NT2/D1 (cell line): ENCODE measurements around the gene MASP1.

ENCODE experiments used
- DNase-seq: peaks from one replicate; pipeline ENCODE4 v3.0.0-alpha.2; 2011; ENCODE audit warnings: low read depth, low spot score
- H3K27me3 ChIP-seq: 2 replicates; pipeline ENCODE4 v1.6.0; 2011; ENCODE audit warnings: mild to moderate bottlenecking; ENCODE audit not compliant: insufficient read length, insufficient read depth
- H3K36me3 ChIP-seq: 2 replicates; pipeline ENCODE4 v1.6.1; 2011; ENCODE audit warnings: mild to moderate bottlenecking, low read length, mixed read lengths; ENCODE audit not compliant: insufficient read depth, insufficient read length
- H3K4me1 ChIP-seq: 2 replicates; pipeline ENCODE4 v1.5.1; 2011; ENCODE audit not compliant: insufficient read depth, insufficient read length
- H3K4me3 ChIP-seq: 2 replicates; pipeline ENCODE4 v1.5.1; 2011; ENCODE audit warnings: low read depth; ENCODE audit not compliant: insufficient read length
- H3K9ac ChIP-seq: 2 replicates; pipeline ENCODE4 v1.6.0; 2011; ENCODE audit warnings: low read depth; ENCODE audit not compliant: insufficient read length
- H3K9me3 ChIP-seq: 2 replicates; pipeline ENCODE4 v1.5.1; 2011; ENCODE audit warnings: mild to moderate bottlenecking, low read length; ENCODE audit not compliant: insufficient read depth
- SUZ12 ChIP-seq: IDR thresholded peaks from 2 replicates; pipeline ENCODE4 v1.6.1; 2011; ENCODE audit not compliant: insufficient read length, insufficient read depth; ENCODE audit errors: extremely low read depth
- YY1 ChIP-seq: IDR thresholded peaks from 2 replicates; pipeline ENCODE4 v1.6.1; 2011; ENCODE audit not compliant: insufficient read length, insufficient read depth
- ZNF274 ChIP-seq: IDR thresholded peaks from 2 replicates; pipeline ENCODE4 v1.6.1; 2011; ENCODE audit warnings: mild to moderate bottlenecking, low read depth, low read length

Gene MASP1

GRCh38 chr3:187323091-187323490, 31.6 kb upstream of the MASP1 start:
- no peaks in the 10 kb centered on the region for H3K4me1 ChIP-seq
- no peaks in the 10 kb centered on the region for H3K27me3 ChIP-seq

DNA sequence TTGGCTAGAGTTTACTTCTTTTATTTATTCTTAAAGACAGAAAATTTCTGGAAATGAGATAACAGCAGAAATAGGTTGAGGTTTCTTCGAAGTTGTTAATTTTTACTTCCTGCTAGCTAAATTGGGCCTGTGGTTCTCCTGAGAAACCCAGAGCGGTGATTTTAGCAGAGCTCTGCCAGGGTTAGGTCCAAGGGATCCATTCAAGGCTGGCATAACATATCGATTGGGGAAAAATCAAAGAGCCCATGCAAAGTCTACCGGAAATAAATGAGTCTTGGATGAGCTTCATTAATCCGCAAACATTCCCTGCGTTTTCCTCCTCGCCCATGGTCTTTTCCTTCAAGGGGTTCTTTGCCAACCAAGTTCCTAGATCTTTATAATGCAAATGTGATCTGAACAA, 30.8 kb upstream of the MASP1 start:
- no peaks in the 10 kb centered on the region for H3K36me3 ChIP-seq
- no peak for DNase-seq
- no peak overlapping the region for H3K9ac ChIP-seq
- no peak for TF ChIP-seq SUZ12
- no peak for TF ChIP-seq YY1
- TF ChIP-seq ZNF274 = no peak
- no peaks in the 10 kb centered on the region for H3K4me1 ChIP-seq
- H3K9me3 ChIP-seq = no peaks in the 10 kb centered on the region
- no peaks in the 10 kb centered on the region for H3K27me3 ChIP-seq
- no peak overlapping the region for H3K4me3 ChIP-seq

More at GRCh38 chr3:187323091-187323490, 31.6 kb upstream of the MASP1 start:
- Histone ChIP-seq H3K9ac (no peak overlapping the region), H3K36me3 (no peaks in the 10 kb centered on the region), H3K9me3 (no peaks in the 10 kb centered on the region), H3K4me3 (no peak overlapping the region)
- DNase-seq = no peak
- TF ChIP-seq ZNF274 (no peak), YY1 (no peak), SUZ12 (no peak)

DNA sequence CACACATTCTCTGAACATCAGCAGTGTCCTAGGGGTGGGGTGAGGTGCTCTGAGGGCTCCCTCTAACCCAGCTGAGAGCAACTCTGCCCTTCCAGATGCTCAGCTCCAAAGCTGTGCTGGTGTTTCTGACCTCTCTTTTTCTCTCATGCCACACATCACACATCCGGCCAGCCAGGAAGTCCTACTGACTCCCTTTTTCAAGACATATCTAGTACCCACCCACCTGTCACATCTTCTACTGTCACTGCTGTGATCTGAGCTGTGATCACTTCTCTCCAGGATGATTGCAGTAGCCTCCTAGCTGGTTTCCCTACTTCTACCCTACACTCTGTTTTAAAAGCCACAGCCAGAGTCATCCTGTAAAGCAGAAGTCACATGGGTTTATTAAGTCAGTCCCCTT, 30.2 kb upstream of the MASP1 start:
- Histone ChIP-seq H3K36me3 (no peaks in the 10 kb centered on the region), H3K9me3 (no peaks in the 10 kb centered on the region), H3K9ac (no peak overlapping the region), H3K27me3 (no peaks in the 10 kb centered on the region), H3K4me3 (no peak overlapping the region), H3K4me1 (no peaks in the 10 kb centered on the region)
- TF ChIP-seq SUZ12 (no peak), ZNF274 (no peak), YY1 (no peak)
- DNase-seq = no peak

GRCh38 chr3:187319699-187320302, 28.3 kb upstream of the MASP1 start:
- Histone ChIP-seq H3K27me3 (no peaks in the 10 kb centered on the region), H3K36me3 (no peaks in the 10 kb centered on the region), H3K9me3 (no peaks in the 10 kb centered on the region), H3K4me1 (no peaks in the 10 kb centered on the region), H3K4me3 (no peak overlapping the region), H3K9ac (no peak overlapping the region)
- DNase-seq = peak; percentile 87
- TF ChIP-seq YY1 = no peak
- TF ChIP-seq SUZ12 = no peak
- TF ChIP-seq ZNF274 = no peak

- DNase-seq = peak; percentile 60
- Histone ChIP-seq H3K4me3 (no peak overlapping the region), H3K9ac (no peak overlapping the region), H3K36me3 (no peaks in the 10 kb centered on the region), H3K27me3 (no peaks in the 10 kb centered on the region), H3K9me3 (no peaks in the 10 kb centered on the region), H3K4me1 (no peaks in the 10 kb centered on the region)
- TF ChIP-seq ZNF274 = no peak
- no peak for TF ChIP-seq SUZ12
- TF ChIP-seq YY1 = no peak
Observed at GRCh38 chr3:187318819-187319616, 27.5 kb upstream of the MASP1 start.

DNA sequence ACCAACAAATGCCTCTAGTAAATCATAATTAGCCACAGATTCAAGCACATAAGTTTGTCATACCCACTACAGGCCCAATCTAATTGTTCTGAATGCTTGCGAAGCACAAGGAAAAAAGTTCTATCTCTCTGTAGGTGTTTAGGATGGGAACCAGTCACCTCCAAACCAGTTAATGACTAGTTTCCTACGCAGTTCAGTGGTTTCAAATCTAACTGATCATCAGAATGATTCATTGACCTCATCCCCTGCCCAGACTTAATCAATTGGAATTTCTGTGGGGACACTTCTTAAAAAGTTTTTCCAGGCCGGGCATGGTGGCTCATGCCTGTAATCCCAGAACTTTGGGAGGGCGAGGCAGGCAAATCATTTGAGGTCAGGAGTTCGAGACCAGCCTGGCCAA, 24.3 kb upstream of the MASP1 start:
- Histone ChIP-seq H3K4me3 (no peak overlapping the region), H3K9me3 (peaks cover 2% of the 10 kb centered on the region; the same call in 1 of the 2 replicates), H3K9ac (no peak overlapping the region), H3K4me1 (no peaks in the 10 kb centered on the region), H3K27me3 (no peaks in the 10 kb centered on the region), H3K36me3 (no peaks in the 10 kb centered on the region)
- TF ChIP-seq YY1 = no peak
- no peak for TF ChIP-seq SUZ12
- no peak for TF ChIP-seq ZNF274
- DNase-seq = no peak

GRCh38 chr3:187314176-187314575, 22.6 kb upstream of the MASP1 start:
- no peaks in the 10 kb centered on the region for H3K4me1 ChIP-seq
- no peak overlapping the region for H3K4me3 ChIP-seq
- H3K36me3 ChIP-seq = no peaks in the 10 kb centered on the region
- peaks cover 12% of the 10 kb centered on the region; the same call in 1 of the 2 replicates for H3K9me3 ChIP-seq
- TF ChIP-seq YY1 (no peak), ZNF274 (no peak), SUZ12 (no peak)
- H3K27me3 ChIP-seq = no peaks in the 10 kb centered on the region
- no peak overlapping the region for H3K9ac ChIP-seq
- DNase-seq = no peak
